GM18505 (cell line): ENCODE data around the gene MAGI3.

Source experiments
- ATAC-seq: cut with Tn5 transposase; IDR thresholded peaks from one replicate; pipeline ENCODE4 v1.9.1; 2021; ENCODE audit not compliant: unreplicated experiment
- POLR2A ChIP-seq: IDR thresholded peaks from 4 replicates; pipeline ENCODE4 v1.6.1; 2011; ENCODE audit warnings: borderline replicate concordance; ENCODE audit not compliant: insufficient read depth, insufficient read length; ENCODE audit errors: extremely low read depth

Gene MAGI3

GRCh38 chr1:113630340-113631327 is 240.3 kb downstream of the MAGI3 start:
- ATAC-seq, result no peak
- no peak for TF ChIP-seq POLR2A

- no peak for ATAC-seq
- no peak for TF ChIP-seq POLR2A
Observed at GRCh38 chr1:113641396-113641795, 251.1 kb downstream of the MAGI3 start.

- no peak for TF ChIP-seq POLR2A
- ATAC-seq, result no peak
Observed at GRCh38 chr1:113647164-113647563, 256.8 kb downstream of the MAGI3 start.

GRCh38 chr1:113648478-113648877 is 258.2 kb downstream of the MAGI3 start:
- no peak for TF ChIP-seq POLR2A
- no peak for ATAC-seq

- TF ChIP-seq POLR2A, result no peak
- ATAC-seq, result no peak
Observed at GRCh38 chr1:113652771-113653170, 262.5 kb downstream of the MAGI3 start.

- no peak for ATAC-seq
- TF ChIP-seq POLR2A, result no peak
Observed at GRCh38 chr1:113653741-113654140, 263.4 kb downstream of the MAGI3 start.

GRCh38 chr1:113654883-113655282 is 264.6 kb downstream of the MAGI3 start:
- ATAC-seq, result no peak

GRCh38 chr1:113657126-113657525 is 266.8 kb downstream of the MAGI3 start:
- ATAC-seq, result no peak
- no peak for TF ChIP-seq POLR2A

More at GRCh38 chr1:113654883-113655282, 264.6 kb downstream of the MAGI3 start:
- no peak for TF ChIP-seq POLR2A

GRCh38 chr1:113657556-113658063 is 267.3 kb downstream of the MAGI3 start:
- no peak for TF ChIP-seq POLR2A
- ATAC-seq, result no peak

GRCh38 chr1:113659035-113659434 is 268.7 kb downstream of the MAGI3 start:
- no peak for ATAC-seq
- TF ChIP-seq POLR2A, result no peak

- TF ChIP-seq POLR2A, result no peak
- no peak for ATAC-seq
Observed at GRCh38 chr1:113659556-113659955, 269.2 kb downstream of the MAGI3 start.

- no peak for TF ChIP-seq POLR2A
- no peak for ATAC-seq
Observed at GRCh38 chr1:113660088-113660487, 269.8 kb downstream of the MAGI3 start.

- no peak for TF ChIP-seq POLR2A
- ATAC-seq, result no peak
Observed at GRCh38 chr1:113662101-113662500, 271.8 kb downstream of the MAGI3 start.
